SK-N-SH (cell line): ENCODE results near the gene CENPS.

Experiments used
- CHD2 ChIP-seq: fragments of 150-350 bp; IDR thresholded peaks from 2 replicates; pipeline ENCODE4 v1.6.1; 2018; ENCODE audit warnings: low read length; ENCODE audit not compliant: partially characterized antibody
- EP300 ChIP-seq, 2 experiments: IDR thresholded peaks; 2 replicates each; pipeline versions ENCODE4 v1.4.0 to v1.6.1; 2012; ENCODE audit warnings: borderline replicate concordance in 1 of 2, low read depth in 1 of 2, low read length in 1 of 2
- MXI1 ChIP-seq: IDR thresholded peaks from 2 replicates; pipeline ENCODE4 v1.6.1; 2012; ENCODE audit warnings: mild to moderate bottlenecking, low read depth, low read length, improper control_type of control experiment
- USF2 ChIP-seq: fragments of 150-350 bp; IDR thresholded peaks from 2 replicates; pipeline ENCODE4 v1.6.1; 2017; ENCODE audit warnings: antibody characterized with exemption, low read length, low read depth, borderline replicate concordance
- TF ChIP-seq, protein P1 (sequence below): fragments of 200-600 bp; sonication (generic); IDR thresholded peaks from 2 replicates; pipeline ENCODE4 v1.6.1; 2017; ENCODE audit warnings: antibody characterized with exemption, mild to moderate bottlenecking, moderate library complexity

DNA sequence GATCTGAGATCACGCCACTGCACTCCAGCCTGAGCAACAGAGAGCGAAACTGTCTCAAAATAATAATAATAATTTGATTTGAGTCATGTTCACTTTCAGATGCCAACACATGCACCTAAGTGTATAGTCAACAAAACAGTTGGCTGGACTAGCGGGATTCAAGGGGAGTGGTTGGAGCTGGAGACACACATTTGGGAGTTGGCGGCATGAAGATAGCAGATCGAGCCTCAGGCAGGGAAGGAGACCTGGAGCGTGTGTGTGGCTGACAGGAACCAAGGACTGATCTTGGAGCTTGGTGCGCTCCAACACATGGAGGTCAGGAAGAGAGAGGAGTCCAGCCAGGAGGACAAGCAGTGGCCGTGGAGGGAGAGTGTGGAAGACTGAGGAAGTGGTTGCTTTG is 46.0 kb upstream of the CENPS start:
- TF ChIP-seq CHD2 (no peak), MXI1 (no peak), EP300 (IDR thresholded peaks at IDR 0.05; ENCODE audit: borderline replicate concordance in 1 of 2, low read depth in 1 of 2, low read length in 1 of 2) (no peak), USF2 (no peak)
- TF ChIP-seq, protein P1, sequence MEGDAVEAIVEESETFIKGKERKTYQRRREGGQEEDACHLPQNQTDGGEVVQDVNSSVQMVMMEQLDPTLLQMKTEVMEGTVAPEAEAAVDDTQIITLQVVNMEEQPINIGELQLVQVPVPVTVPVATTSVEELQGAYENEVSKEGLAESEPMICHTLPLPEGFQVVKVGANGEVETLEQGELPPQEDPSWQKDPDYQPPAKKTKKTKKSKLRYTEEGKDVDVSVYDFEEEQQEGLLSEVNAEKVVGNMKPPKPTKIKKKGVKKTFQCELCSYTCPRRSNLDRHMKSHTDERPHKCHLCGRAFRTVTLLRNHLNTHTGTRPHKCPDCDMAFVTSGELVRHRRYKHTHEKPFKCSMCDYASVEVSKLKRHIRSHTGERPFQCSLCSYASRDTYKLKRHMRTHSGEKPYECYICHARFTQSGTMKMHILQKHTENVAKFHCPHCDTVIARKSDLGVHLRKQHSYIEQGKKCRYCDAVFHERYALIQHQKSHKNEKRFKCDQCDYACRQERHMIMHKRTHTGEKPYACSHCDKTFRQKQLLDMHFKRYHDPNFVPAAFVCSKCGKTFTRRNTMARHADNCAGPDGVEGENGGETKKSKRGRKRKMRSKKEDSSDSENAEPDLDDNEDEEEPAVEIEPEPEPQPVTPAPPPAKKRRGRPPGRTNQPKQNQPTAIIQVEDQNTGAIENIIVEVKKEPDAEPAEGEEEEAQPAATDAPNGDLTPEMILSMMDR: no peak
